Endothelial cell of umbilical vein (primary cell): Measurements from ENCODE around the gene ABCB9. TPM values are rescaled to one million over a fixed set of nuclear protein-coding genes. Genes with fewer than 3 reads are reported as not detected.

Experiments used
- BruUV-seq: library from RNA; stranded (reverse); fragments of 400-500 nt; replicated peaks from 2 replicates; lab custom pipeline; 2021; lab: Mats Ljungman, UMichigan
- CTCF ChIA-PET: fragments of 300-600, 350-600 bp; sonication (Branson Sonifier 250); formaldehyde crosslinking; loops from one replicate; lab custom pipeline; 2021; ENCODE audit warnings: antibody characterized with exemption, inconsistent platforms; lab: Charles Lee
- POLR2A ChIA-PET: fragments of 300-600, 350-600 bp; sonication (Branson Sonifier 250); formaldehyde crosslinking; loops from one replicate; lab custom pipeline; 2021; ENCODE audit warnings: antibody characterized with exemption, inconsistent platforms; lab: Charles Lee
- DNase-seq: peaks from one replicate; pipeline ENCODE4 v3.0.0-alpha.2; 2011; ENCODE audit warnings: low read depth, low spot score
- FAIRE-seq: peaks from 2 replicates; lab custom pipeline; 2011; peaks lifted over from hg19 to GRCh38; lab: Jason Lieb, UNC
- H2AFZ ChIP-seq: 2 replicates; pipeline ENCODE4 v1.6.0; 2012; ENCODE audit warnings: low read depth, low read length, control low read depth, inconsistent platforms
- H3K27ac ChIP-seq: 2 replicates; pipeline ENCODE4 v1.5.1; 2011; ENCODE audit warnings: low read depth, mild to moderate bottlenecking, control low read depth, low read length, moderate library complexity; ENCODE audit not compliant: insufficient read depth
- H3K27me3 ChIP-seq, 2 experiments: 2 replicates each; pipeline versions ENCODE4 v1.6.0 to v1.6.1; 2011; ENCODE audit warnings: low read length in 2 of 2, mixed read lengths in 1 of 2; ENCODE audit not compliant: control insufficient read depth in 2 of 2, insufficient read depth in 2 of 2
- H3K36me3 ChIP-seq, 2 experiments: 2 replicates in 1 of 2; 3 replicates in 1 of 2; pipeline ENCODE4 v1.5.1; 2011; ENCODE audit warnings: low read length in 2 of 2, mild to moderate bottlenecking in 1 of 2, moderate library complexity in 1 of 2; ENCODE audit not compliant: control insufficient read depth in 2 of 2, insufficient read depth in 2 of 2; ENCODE audit errors: extremely low read depth in 1 of 2
- H3K4me1 ChIP-seq: 3 replicates; pipeline ENCODE4 v1.5.1; 2011; ENCODE audit warnings: mild to moderate bottlenecking, low read length; ENCODE audit not compliant: control insufficient read depth, insufficient read depth; ENCODE audit errors: extremely low read depth
- H3K4me2 ChIP-seq: 2 replicates; pipeline ENCODE4 v1.6.1; 2011; ENCODE audit warnings: low read length, control low read depth, mixed read lengths; ENCODE audit not compliant: insufficient read depth
- H3K4me3 ChIP-seq, 3 experiments: fragments of 200-600 bp in 1 of 3; sonication (generic), shearing (Covaris generic) in 1 of 3; replicated peaks in 1 of 3; 2 replicates each; pipeline ENCODE4 v1.5.1; 2011 to 2016; ENCODE audit warnings: control low read depth in 3 of 3, low read length in 3 of 3, mild to moderate bottlenecking in 2 of 3, inconsistent platforms in 1 of 3, low read depth in 1 of 3, moderate library complexity in 1 of 3; ENCODE audit not compliant: insufficient read depth in 1 of 3
- H3K79me2 ChIP-seq: 2 replicates; pipeline ENCODE4 v1.6.0; 2012; ENCODE audit warnings: low read length, inconsistent platforms; ENCODE audit not compliant: control insufficient read depth, insufficient read depth
- H3K9ac ChIP-seq: replicated peaks from 2 replicates; pipeline ENCODE3; 2011; ENCODE audit warnings: low read length, control low read depth; ENCODE audit not compliant: insufficient read depth; ENCODE audit errors: extremely low read depth
- H3K9me1 ChIP-seq: replicated peaks from 3 replicates; pipeline ENCODE4 v1.6.0; 2011; ENCODE audit warnings: mild to moderate bottlenecking, low read length; ENCODE audit not compliant: control insufficient read depth, insufficient read depth; ENCODE audit errors: extremely low read depth
- H3K9me3 ChIP-seq: replicated peaks from 2 replicates; pipeline ENCODE4 v1.5.1; 2012; ENCODE audit warnings: low read length, inconsistent platforms; ENCODE audit not compliant: control insufficient read depth, insufficient read depth
- H4K20me1 ChIP-seq: replicated peaks from 2 replicates; pipeline ENCODE3; 2011; ENCODE audit warnings: mild to moderate bottlenecking, low read length; ENCODE audit not compliant: control insufficient read depth, insufficient read depth; ENCODE audit errors: extremely low read depth
- CTCF ChIP-seq, 2 donors: IDR thresholded peaks; 1 replicate in 1 of 2; 2 replicates in 1 of 2; pipeline ENCODE4 v1.5.1; 2011; ENCODE audit warnings: low read length in 2 of 2, mild to moderate bottlenecking in 2 of 2, moderate library complexity in 2 of 2, control low read depth in 1 of 2, inconsistent platforms in 1 of 2, low read depth in 1 of 2; ENCODE audit not compliant: insufficient read depth in 1 of 2; ENCODE audit errors: extremely low read depth in 1 of 2
- EZH2 ChIP-seq: IDR thresholded peaks from 2 replicates; pipeline ENCODE4 v1.6.1; 2012; ENCODE audit warnings: borderline replicate concordance, low read depth, mild to moderate bottlenecking, moderate library complexity, low read length, inconsistent platforms; ENCODE audit not compliant: severe bottlenecking
- FOS ChIP-seq: IDR thresholded peaks from 2 replicates; pipeline ENCODE4 v1.6.1; 2011; ENCODE audit warnings: mild to moderate bottlenecking, low read length, moderate library complexity, borderline replicate concordance; ENCODE audit not compliant: insufficient read depth
- GATA2 ChIP-seq: IDR thresholded peaks from 2 replicates; pipeline ENCODE4 v1.7.0; 2011; ENCODE audit warnings: low read depth, mild to moderate bottlenecking, moderate library complexity, mixed read lengths, low read length; ENCODE audit not compliant: insufficient read length, insufficient read depth
- JUN ChIP-seq: IDR thresholded peaks from 2 replicates; pipeline ENCODE4 v1.6.1; 2011; ENCODE audit warnings: borderline replicate concordance, low read depth; ENCODE audit not compliant: insufficient read length, insufficient read depth
- MAX ChIP-seq: IDR thresholded peaks from 2 replicates; pipeline ENCODE4 v1.6.1; 2011; ENCODE audit not compliant: insufficient read depth, insufficient read length
- MYC ChIP-seq: IDR thresholded peaks from one replicate; pipeline ENCODE4 v1.6.1; 2011; ENCODE audit warnings: mild to moderate bottlenecking, low read depth, low read length
- POLR2A ChIP-seq: IDR thresholded peaks from 2 replicates; pipeline ENCODE4 v1.6.1; 2012; ENCODE audit warnings: low read depth, mild to moderate bottlenecking, control low read depth, low read length
- POLR2AphosphoS5 ChIP-seq: IDR thresholded peaks from 2 replicates; pipeline ENCODE4 v1.6.1; 2012; ENCODE audit warnings: low read depth, mild to moderate bottlenecking, control low read depth, low read length, moderate library complexity; ENCODE audit not compliant: insufficient read depth
- dilution Hi-C: fragments of 300-500 bp; cut with MboI; formaldehyde crosslinking; loops from one replicate; pipeline ENCODE4 v1.15.0; 2019; ENCODE audit warnings: low sequenced_read_pairs; ENCODE audit not compliant: extremely low pct_ligation_motif_present
- intact Hi-C: fragments of 100-400 bp; cut with micrococcal nuclease; formaldehyde crosslinking; loops from one replicate; pipeline ENCODE4 v1.10.0; 2022
- polyA plus RNA-seq, 4 experiments: library from polyadenylated mRNA; depleted of rRNA in 3 of 4; stranded (reverse) in 3 of 4; unstranded in 1 of 4; fragments of >200 nt; gene quantifications; 2 replicates each; pipeline versions ENCODE4 v1.2.1 to v1.2.3, GENCODE V29; 2011 to 2012; ENCODE audit warnings: missing spikeins in 1 of 4
- total RNA-seq: library from RNA; stranded (reverse); gene quantifications from 2 replicates; pipeline ENCODE4 v1.2.3, GENCODE V29; 2021

Gene ABCB9
- total and polyA plus RNA-seq, 2 donors (not counting 3 experiments of a cell fraction or from before 2014, with no cell fraction given), result 11.7 to 16.9 TPM

- intact Hi-C loops (no loop called here), dilution Hi-C loops (no loop called here)
- ChIA-PET POLR2A (no interaction called here), CTCF (interaction anchor here (0.9 kb wide), 1 partner anchor 228 kb away, joined by 4 read pairs; no protein-coding TSS in a partner anchor)
- Histone ChIP-seq H3K36me3 (no peaks in the 10 kb centered on the region), H3K4me1 (no peaks in the 10 kb centered on the region), H4K20me1 (no peaks in the 10 kb centered on the region), H2AFZ (no peak overlapping the region), H3K9ac (no peak overlapping the region), H3K27me3 (no peaks in the 10 kb centered on the region), H3K27ac (no peak overlapping the region), H3K4me3 (no peak overlapping the region), H3K9me3 (no peaks in the 10 kb centered on the region), H3K79me2 (no peaks in the 10 kb centered on the region), H3K4me2 (no peak overlapping the region), H3K9me1 (no peaks in the 10 kb centered on the region)
- BruUV-seq, result no TSS peak
- TF ChIP-seq MYC (no peak), MAX (no peak), POLR2A (no peak), POLR2AphosphoS5 (no peak), EZH2 (no peak), FOS (no peak), GATA2 (no peak), JUN (no peak), CTCF (IDR thresholded peaks at IDR 0.05; ENCODE audit: extremely low read depth in 1 of 2, insufficient read depth in 1 of 2, low read depth in 1 of 2, low read length in 2 of 2) (no peak)
- DNase-seq, result no peak
- no peak for FAIRE-seq
These were observed 43.8 kb upstream of the ABCB9 start for GRCh38 chr12:123010110-123010509.
